Renal cortex interstitium (tissue), 11 donors: ENCODE results near the gene KIF26A. TPM values are rescaled to one million over a fixed set of nuclear protein-coding genes. Genes with fewer than 3 reads are reported as not detected.

ENCODE experiments used
- DNase-seq, 11 donors: peaks; one replicate each; pipeline ENCODE4 v3.0.0-alpha.2; 2013; ENCODE audit warnings: low read depth in 9 of 11, low spot score in 4 of 11; ENCODE audit errors: extremely low read depth in 1 of 11
- polyA plus RNA-seq, 3 donors: library from polyadenylated mRNA; unstranded; fragments of 120-200 nt; gene quantifications; one replicate each; pipeline ENCODE4 v1.2.1, GENCODE V29; 2013; ENCODE audit not compliant: insufficient read length in 3 of 3

KIF26A gene
- polyA plus RNA-seq, 3 donors: 6.2 to 14.3 (median 12.8) TPM

DNA sequence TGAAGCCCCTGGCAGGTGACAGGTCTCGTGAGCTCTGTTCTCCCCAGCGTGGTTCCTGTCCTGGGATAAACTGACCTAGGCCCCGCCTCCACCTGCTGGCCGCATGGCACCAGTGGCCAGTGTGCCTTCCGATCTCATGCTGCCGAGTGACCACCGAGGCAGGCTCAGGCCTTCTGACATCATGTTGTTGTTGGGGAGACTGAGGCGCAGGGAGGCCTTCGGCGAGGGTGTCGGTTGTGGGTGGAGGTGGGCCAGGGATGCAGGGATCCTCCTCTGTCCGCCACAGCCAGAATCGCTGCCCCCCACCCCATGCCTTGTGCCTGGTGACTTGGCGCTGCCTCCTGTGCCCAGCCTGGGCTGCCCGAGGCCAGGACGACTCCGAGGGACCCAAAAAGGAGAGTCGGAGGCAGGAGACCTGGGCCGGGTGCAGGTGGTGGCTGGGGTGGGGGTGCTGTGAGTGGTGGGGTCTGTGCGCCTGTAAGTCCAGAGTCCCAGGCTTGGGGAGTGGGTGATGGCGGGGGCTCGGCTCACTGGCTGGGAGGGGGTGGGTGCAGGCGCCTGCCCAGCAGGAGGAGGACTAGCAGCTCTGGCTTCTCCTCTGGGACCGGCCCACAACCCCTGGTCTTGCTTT lies 28.5 kb upstream of the KIF26A start:
- no peak for DNase-seq

DNA sequence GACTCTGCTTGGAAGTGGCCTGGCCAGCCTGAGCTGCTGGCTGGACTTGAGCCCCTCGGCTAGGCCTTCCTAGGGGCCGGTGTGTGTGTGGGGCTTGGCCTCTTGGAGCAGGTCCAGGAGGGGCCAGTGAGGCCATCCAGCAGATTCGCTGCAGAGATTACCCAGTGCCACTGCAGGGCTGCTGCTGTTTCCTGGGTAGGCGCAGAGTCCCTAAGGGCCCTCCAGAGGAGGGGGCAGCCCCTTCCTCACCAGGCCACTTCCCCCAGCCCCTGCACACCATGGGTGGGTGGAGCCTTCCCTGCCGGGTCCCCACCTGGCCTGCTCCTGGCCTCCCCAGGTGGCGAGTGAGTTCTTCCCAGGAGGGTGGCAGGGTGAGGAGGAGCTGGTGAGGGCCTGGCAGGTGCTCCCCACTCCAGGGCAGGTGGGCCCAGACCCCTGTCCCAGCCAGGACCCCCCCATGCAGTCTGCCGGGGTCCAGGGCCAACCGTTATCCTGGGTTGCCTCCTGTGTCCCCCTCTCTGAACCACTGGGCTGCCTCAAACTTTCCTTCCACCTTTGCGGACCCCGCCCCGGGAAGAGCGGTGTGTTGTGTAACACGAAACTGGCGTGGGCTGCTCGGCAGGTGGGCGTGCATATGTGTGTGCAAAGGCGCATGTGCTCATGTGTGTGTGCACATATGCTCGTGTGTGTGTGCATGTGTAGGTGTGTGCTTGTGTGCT lies 27.7 kb upstream of the KIF26A start:
- DNase-seq: no peak

DNA sequence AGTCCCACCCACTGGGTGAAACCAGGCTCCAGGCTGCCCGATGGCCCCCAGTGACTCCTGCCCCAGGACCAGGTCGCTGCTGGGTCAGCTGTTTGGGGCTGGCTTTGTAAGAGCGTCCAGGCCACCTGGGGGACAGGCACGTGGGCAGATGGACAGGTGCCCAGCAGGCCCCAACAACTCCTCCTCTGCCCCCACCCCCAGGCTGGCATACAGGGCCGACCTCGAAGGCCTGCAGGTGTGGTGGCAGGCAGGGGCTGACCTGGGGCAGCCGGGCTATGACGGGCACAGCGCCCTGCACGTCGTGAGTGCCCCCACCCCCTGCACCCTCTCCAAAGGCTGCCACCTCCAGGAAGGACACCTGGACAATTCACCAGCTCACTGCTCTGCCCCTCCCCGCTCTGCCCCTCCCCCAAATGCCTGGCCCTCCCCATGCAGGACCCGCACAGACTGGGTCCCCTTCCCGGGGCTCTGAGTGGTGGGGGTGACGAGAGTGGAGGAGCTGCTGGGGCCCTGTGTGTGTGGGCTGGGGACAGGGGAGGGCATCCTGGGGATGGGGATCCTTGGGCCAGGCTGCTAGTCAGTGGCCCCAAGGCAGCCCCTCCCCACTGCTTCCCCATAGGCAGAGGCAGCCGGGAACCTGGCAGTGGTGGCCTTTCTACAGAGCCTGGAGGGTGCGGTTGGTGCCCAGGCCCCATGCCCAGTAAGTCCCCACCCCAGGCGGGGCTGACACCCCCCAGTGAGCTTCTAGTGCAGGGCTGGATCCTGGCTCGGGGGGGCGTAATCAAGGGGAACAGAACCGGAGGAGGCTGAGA lies 26.9 kb upstream of the KIF26A start:
- no peak for DNase-seq

DNA sequence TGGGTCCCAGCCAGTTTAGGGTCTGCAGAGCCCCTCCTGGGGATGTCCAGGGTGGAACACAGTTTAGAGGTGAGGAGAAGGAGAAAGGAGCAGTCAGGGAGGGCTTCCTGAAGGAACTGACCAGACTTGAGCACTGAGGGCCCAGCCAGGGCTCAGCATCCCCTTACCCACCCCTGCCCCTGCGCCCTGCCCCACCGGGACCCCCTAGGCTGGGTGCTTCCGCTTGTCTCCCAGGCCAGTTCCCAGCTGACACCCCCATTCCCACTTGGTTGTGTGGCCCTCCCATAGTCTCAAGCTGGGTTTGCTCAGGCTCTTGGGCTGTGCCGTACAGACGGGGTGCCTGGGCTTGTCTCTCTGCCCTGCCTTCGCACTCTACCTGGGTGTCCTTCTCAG lies 26.3 kb upstream of the KIF26A start:
- DNase-seq: no peak

DNA sequence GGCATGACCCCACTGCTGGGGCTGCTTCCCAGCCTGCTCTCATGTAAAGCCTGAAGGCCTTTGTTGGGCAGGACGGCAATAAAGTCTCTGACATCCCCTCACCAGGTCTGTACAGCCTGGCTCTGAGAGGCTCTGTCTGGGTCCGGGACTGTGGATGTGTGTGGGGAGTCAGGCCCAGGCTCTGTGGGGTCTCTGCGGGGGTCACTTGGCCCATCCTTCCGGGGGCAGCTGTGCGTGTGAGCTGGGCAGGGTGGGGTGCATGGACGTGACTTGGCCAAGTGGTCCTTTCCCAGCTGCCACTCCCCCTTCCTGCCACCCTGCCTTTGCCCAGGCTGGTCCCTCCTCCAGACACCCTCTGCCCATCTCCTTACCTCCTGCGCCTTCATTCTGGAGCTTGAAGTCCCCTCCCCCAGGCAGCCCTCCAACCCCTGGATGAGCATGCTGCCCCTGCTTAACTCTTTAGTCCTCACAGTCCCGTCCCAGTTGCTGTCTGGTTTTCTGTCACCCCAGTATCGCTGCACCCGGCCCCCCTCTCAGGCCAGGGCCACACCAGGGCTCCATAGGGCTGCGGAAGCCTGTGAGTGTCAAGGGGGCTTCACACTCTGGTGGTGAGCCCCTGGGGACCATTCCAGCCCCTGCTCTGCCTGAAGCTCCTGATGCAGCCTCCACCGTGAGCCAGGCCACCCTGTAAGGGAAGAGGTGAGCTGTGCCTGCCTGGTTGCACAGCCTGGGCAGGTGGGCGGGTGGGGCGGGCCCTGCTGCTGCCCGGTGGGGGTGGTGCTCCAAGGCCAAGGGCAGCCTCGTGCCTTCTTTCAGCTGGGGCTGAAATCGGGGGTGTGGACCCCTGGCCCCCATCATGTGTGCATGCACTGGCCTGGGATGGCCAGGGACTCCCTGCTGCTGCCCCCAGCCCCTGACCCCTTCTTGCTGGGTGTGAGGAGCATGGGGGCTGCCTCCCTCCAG lies 25.5 kb upstream of the KIF26A start:
- no peak for DNase-seq

DNA sequence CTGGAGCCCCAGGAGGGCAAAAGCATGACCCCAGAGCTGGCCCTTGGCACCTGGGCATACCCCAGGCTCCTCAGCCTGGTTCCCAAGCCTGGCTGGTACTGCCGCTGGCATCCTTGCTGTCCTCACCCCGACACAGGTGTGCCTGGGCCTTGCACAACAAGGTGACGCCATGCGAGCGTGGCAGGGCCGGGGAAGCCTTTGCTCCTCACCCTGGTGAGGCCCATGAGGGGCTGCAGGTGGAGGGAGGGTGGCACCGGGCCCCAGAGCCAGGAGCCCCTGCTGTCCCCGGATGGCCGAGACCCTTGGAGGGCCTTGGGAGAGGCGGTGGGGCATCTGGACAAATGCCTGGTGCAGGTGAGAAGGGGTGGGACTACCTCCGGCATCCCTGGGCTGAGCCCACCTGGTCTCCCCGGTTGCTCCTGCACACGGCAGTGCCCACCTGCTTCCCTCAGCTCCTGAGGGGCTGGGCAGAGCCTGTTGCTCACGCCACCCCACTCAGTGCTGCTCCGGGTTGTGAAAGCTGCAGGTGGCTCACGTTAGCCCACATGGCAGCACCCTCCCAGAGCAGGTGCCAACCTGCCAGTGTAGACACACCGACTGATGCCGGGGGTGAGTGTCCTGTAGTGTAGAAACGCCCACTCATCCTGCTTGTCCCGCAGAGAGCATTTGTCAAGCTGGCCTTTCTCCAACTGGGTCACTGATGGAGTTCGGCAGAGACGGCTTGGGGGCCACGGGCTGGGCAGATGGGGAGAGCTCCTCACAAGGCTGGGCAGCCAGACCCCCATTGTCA lies 24.6 kb upstream of the KIF26A start:
- DNase-seq: no peak

DNA sequence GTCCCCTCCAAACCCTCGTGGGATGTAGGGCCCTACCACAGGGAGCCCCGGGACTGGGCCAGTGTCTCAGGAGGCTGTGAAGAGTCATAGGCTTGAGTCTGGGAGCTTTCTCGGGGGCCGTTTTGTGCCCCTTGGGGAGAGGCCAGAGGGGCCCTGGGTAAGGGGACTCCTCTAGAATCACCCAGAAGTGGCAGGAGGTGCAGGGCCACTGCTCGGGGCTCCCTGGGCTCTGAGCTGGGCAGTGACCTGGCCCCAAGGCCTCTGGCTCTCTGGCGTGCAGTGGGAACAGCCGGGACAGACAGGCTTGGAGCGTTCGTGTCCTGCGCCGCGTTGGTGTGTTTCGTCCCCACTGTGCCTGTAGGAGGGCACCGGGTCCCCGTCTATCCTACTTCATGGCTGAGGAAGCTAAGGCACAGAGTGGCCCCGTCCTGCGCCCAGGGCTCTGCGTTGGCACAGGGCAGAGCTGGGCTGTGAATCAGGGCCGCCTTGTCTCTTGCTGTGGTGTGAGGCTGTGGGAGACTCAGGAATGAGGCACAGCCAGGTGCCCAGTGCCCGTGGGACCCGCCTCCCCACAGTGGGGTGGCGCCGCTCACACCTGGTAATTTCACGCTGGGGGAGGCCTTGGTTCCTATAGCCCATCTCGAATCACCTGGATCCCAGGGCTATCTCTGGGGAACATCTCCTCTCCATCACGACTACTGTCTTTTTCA lies 23.8 kb upstream of the KIF26A start:
- DNase-seq: no peak

DNA sequence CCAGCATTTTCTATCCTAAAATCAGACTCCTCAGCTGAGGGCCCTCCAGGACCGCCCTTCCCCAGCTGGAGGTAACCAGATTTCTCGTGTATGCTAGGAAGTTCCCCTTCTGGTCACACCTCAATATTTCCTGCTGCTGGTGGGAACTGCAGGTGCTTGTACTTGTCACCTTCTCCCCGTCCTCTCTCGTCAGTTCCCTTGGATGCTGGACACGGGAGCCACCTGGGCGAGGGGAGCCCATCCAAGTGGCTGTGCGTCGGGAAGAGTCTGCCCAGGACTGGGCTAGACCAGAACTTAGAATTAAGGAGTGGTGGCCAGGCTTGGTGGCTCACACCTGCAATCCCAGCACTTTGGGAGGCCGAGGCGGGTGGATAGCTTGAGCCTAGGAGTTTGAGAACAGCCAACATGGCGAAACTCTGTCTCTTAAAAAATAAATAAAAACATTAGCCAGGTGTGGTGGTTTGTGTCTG lies 23.2 kb upstream of the KIF26A start:
- no peak for DNase-seq

DNA sequence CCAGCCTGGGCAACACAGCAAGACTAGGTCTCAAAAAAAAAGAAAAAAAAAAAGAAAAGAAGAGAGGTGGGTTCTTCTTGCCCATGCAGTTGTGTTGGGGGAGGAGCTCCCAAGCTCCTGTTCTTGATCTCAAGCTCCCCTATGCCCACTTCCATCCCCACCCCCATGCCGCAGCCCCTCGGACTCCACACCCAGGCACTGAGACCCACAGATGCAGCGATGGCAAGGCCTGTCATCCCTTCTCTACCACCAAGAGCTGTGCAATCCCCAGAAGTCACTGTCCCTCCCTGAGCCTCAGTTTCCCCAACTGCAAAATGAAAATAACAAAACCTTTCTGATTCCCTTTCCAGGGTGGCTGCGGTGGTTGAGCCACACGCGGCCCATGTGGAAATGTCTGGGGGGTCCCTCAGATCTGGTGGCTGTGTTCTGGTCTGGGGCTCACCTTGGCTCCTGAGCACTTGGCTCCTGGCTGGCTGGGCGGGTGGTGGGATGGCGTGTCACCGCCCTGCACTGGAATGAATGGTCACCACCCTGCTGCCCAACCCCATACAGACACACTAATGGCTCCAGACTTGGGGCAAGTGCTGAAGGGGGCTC lies 22.6 kb upstream of the KIF26A start:
- no peak for DNase-seq

DNA sequence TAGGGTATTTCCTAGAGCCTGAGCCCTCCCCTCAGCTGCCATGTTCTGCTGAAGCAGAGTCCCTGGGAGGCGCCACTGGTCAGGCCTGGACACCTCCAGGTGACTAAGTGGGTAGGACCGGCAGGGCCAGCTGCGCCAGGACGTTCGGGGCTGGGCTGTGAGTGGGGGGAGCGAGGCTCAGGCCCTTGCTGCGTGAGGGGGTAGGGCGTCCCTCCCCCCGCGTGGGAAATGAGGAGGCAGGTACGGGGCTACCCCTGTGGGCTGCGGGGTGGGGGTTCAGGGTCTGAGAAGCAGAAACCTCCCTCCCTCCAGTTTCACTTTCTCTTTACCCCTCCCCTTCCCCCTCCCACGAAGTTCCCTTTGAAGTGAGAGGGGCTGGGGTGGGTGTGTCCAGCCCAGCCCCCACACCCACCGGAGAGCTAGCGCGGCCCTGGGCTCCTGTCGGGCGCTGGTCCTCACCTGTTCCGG lies 22.1 kb upstream of the KIF26A start:
- DNase-seq: no peak

DNA sequence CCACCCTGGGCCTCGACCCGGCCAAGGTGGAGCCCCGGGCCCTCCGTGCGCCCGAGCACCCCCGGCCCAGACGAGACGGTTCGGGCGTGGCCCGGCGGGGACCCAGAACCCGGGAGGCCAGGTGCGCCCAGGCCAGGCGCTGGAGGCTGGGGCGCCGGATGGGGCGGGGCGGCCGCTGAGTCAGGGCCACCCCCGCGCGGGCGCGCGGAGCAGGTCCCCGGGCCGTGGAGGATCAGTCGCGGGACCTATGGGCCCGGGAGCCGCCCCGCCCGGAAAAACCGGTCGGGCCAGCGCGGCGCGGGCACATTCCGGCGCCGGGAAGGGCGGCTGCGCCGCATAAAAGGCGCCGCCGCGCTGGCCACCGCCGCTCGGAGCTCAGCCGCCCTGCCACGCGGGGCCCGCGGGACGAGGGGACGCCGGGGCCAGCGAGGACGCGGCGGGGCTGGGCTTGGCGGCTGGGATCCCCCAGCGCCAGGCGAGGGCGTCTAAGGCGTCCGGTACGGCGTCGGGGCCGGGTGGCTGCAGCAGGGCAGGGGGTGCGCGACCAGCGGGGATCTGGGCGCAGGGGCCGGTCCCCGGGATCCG lies 21.5 kb upstream of the KIF26A start:
- no peak for DNase-seq

DNA sequence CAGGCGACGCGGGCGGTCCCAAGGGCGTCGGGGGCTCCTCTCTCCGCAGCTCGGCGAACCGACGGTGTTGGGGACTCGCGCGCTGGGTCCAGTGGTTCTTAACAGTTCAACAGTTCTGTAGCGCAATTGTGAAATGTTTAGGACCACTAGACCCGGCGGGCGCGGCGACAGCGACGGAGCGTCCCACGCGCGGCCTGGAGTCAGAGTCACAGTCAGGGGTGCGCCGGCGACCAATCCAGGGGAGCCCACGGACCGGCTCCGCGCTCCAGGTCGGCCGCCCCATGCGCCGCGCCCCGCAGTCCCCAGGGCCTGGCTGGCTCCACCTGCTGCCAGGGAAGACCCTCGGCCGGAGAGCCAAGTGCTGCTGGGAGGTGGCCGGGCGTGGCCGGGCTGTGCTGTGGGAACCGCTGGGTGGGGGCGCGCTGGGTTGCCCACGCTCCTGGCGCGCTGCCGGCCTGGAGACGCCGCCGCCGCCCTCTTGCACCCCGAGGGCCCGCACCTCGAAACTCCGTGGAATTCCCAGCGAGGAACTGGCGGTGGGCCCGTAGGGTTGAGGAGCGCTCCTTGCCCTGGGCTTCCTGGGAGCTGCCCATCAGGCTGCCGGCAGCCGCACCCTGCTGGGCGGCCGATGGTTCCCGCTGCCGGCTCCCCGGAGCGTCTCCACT lies 20.9 kb upstream of the KIF26A start:
- no peak for DNase-seq

DNA sequence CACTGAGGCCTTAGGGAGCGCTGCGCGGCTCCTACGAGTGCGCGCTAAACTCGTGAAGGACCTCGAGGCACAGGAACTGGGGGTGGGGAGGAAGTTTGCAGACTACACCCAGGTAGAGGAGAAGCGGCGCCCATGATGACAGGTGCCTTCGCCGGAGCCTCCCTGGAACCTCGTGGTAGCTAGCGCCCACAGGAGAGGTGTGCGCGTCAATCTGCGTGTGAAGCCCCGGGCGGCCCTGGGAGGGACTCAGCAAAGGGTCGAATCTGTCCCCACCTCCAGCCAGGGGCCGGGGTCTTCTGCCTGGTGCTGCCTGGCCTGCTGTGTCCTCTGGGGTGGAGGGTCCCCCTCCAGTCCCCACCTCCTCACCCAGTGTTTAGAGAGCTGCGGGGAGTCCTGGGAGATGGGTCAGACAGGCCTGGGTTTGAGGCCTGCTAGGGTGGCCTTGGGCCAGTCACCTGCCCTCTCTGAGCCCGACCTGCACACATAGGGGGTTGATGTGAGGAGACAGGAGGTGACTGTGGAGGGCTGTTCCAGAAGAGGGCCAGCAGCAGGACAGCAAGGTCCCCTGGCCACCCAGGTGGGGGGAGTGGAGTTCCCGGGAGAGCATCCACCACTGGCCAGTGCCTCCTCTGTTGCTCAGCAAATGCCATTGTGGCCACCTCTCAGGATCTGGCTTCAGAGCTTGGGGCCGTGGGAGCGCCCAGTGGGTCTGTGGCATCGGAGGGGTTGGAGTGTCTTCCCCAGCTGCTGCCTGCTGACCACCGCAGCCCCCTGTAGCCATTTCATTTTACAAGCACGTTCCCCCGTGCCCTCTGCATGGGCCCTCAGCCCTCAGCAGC lies 20.2 kb upstream of the KIF26A start:
- no peak for DNase-seq

DNA sequence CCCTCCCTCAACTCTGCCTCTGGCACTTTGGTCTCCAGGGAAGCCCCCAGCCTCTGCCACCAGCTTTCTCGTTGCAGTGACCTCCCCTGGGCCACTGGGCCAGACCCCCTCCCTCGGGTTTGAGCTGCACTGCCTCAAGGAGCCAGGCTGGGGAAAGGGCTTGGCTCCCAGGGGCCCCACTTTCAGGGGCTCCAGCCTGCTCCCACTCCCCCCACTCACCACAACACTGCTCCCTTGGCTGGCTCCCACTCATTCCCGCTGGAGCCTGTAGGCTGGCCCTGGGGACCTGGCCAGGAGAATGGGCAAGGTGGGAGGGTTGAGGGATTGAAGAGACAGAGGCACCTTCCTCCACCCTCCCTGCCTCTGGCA lies 19.3 kb upstream of the KIF26A start:
- DNase-seq: no peak

DNA sequence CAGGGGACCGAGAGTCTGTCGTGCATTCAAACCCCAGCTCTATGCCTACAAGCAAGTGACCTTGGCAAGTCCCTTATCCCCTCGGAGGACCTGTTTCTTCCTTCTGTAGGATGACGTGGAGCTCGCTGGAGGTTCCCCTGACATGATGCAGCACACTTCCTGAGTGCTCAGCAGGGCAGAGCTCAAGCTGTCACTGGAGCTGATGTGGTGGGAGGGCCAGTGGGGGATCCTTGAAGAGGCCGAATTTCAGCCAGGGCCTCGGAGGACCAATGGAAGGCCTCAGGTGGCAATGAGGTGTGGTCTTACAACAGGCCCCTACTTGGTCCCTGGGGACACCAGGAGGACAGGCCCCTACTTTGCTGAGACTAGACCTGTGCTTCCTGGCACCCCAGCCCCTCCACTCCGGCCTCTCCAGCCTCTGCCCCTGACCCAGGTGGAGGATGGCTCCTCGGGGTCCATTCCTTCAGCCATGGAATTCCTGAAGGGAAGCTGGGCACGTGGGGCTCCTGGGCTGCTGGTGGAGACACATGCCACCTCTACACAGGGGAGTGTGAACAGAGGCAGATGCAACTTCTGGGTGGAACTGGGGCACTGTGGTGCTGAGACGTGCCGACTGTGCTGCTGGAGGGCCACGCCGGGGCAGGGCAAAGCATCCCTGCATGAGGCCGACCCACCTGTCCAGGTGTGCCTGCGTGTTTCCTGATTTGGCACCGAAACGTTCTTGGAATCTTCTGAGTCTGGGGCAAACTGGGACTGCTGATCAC lies 18.7 kb upstream of the KIF26A start:
- DNase-seq: no peak
